Activated naive CD4-positive, alpha-beta T cell (primary cell): ENCODE results near the gene PRLR.
"Not testable (repeated sequence)": the region's sequence is repeated elsewhere in the genome, so short reads cannot be mapped to it uniquely, and the experiment has no call there.

Source experiments
- DNase-seq, 4 experiments: peaks; one replicate each; lab custom pipeline; 2025; lab: John Stamatoyannopoulos, UW

Gene PRLR

GRCh38 chr5:35195472-35195852, 34.8 kb downstream of the PRLR start:
- DNase-seq, result no peak

GRCh38 chr5:35194635-35195471, 35.4 kb downstream of the PRLR start:
- no peak for DNase-seq

- no peak for DNase-seq
Observed at GRCh38 chr5:35192506-35192905, 37.8 kb downstream of the PRLR start.

- not testable (repeated sequence) for DNase-seq
Observed at GRCh38 chr5:35189801-35190200, 40.5 kb downstream of the PRLR start.

GRCh38 chr5:35188031-35188457, 42.2 kb downstream of the PRLR start:
- DNase-seq, result no peak

- not testable (repeated sequence) for DNase-seq
Observed at GRCh38 chr5:35187621-35188020, 42.7 kb downstream of the PRLR start.

GRCh38 chr5:35186749-35187148, 43.5 kb downstream of the PRLR start:
- DNase-seq, result no peak

- DNase-seq, result no peak
Observed at GRCh38 chr5:35185518-35185917, 44.8 kb downstream of the PRLR start.

- no peak for DNase-seq
Observed at GRCh38 chr5:35183556-35183955, 46.7 kb downstream of the PRLR start.

GRCh38 chr5:35182910-35183535, 47.3 kb downstream of the PRLR start:
- DNase-seq, result no peak

GRCh38 chr5:35182486-35182885, 47.8 kb downstream of the PRLR start:
- DNase-seq, result no peak

GRCh38 chr5:35180046-35180445, 50.2 kb downstream of the PRLR start:
- DNase-seq, result no peak

- no peak for DNase-seq
Observed at GRCh38 chr5:35177783-35178182, 52.5 kb downstream of the PRLR start.

- DNase-seq, result no peak
Observed at GRCh38 chr5:35172533-35172932, 57.8 kb downstream of the PRLR start.

GRCh38 chr5:35171991-35172390, 58.3 kb downstream of the PRLR start:
- no peak for DNase-seq

GRCh38 chr5:35171078-35171477, 59.2 kb downstream of the PRLR start:
- DNase-seq, result no peak

- no peak for DNase-seq
Observed at GRCh38 chr5:35166043-35166442, 64.2 kb downstream of the PRLR start.

- no peak for DNase-seq
Observed at GRCh38 chr5:35164860-35165542, 65.3 kb downstream of the PRLR start.

GRCh38 chr5:35163710-35164033, 66.6 kb downstream of the PRLR start:
- no peak for DNase-seq

GRCh38 chr5:35162848-35163709, 67.2 kb downstream of the PRLR start:
- DNase-seq, result no peak

- no peak for DNase-seq
Observed at GRCh38 chr5:35161652-35162273, 68.5 kb downstream of the PRLR start.
